Right renal cortex interstitium (tissue), 3 donors: ENCODE measurements around the gene CHAD. TPM values are rescaled to one million over a fixed set of nuclear protein-coding genes. Genes with fewer than 3 reads are reported as not detected.

Source experiments
- DNase-seq, 3 donors: peaks; one replicate each; pipeline ENCODE4 v3.0.0-alpha.2; 2013; ENCODE audit warnings: low read depth in 3 of 3, low spot score in 2 of 3
- polyA plus RNA-seq, 3 donors: library from polyadenylated mRNA; unstranded; fragments of 120-200 nt; gene quantifications; one replicate each; pipeline ENCODE4 v1.2.1, GENCODE V29; 2013; ENCODE audit not compliant: insufficient read length in 3 of 3

Gene CHAD
- polyA plus RNA-seq, 3 donors, result 0.86 to 2.3 (median 1.0) TPM

GRCh38 chr17:50460831-50461526 is 7.7 kb downstream of the CHAD start:
- DNase-seq, result no peak

- DNase-seq, result no peak
Measured at GRCh38 chr17:50459756-50460155, 8.9 kb downstream of the CHAD start.

GRCh38 chr17:50458701-50459676 is 9.7 kb downstream of the CHAD start:
- no peak for DNase-seq

GRCh38 chr17:50458270-50458669 is 10.4 kb downstream of the CHAD start:
- DNase-seq, result no peak

GRCh38 chr17:50457621-50458020 is 11.1 kb downstream of the CHAD start:
- DNase-seq, result no peak

GRCh38 chr17:50453901-50454300 is 14.8 kb downstream of the CHAD start:
- DNase-seq, result no peak

GRCh38 chr17:50452630-50453300 is 15.9 kb downstream of the CHAD start:
- DNase-seq, result no peak

- no peak for DNase-seq
Measured at GRCh38 chr17:50451943-50452629, 16.6 kb downstream of the CHAD start.

- no peak for DNase-seq
Measured at GRCh38 chr17:50448643-50449042, 20.0 kb downstream of the CHAD start.

GRCh38 chr17:50447870-50448595 is 20.6 kb downstream of the CHAD start:
- DNase-seq, result no peak

GRCh38 chr17:50445730-50446325 is 22.9 kb downstream of the CHAD start:
- no peak for DNase-seq

GRCh38 chr17:50444841-50445715 is 23.6 kb downstream of the CHAD start:
- DNase-seq, result no peak

- DNase-seq, result no peak
Measured at GRCh38 chr17:50443505-50443974, 25.1 kb downstream of the CHAD start.

GRCh38 chr17:50440838-50441829 is 27.5 kb downstream of the CHAD start:
- DNase-seq, result no peak

- no peak for DNase-seq
Measured at GRCh38 chr17:50440172-50440837, 28.4 kb downstream of the CHAD start.

GRCh38 chr17:50439008-50439407 is 29.7 kb downstream of the CHAD start:
- no peak for DNase-seq

GRCh38 chr17:50437409-50437808 is 31.3 kb downstream of the CHAD start:
- no peak for DNase-seq
